HG03575 (cell line): Measurements from ENCODE around the gene SCN2B.

ENCODE experiments used
- ATAC-seq: cut with Tn5 transposase; IDR thresholded peaks from one replicate; pipeline ENCODE4 v1.9.1; 2021; ENCODE audit not compliant: unreplicated experiment, insufficient number of reproducible peaks, low FRiP score; ENCODE audit errors: extremely low read depth

Gene SCN2B

DNA sequence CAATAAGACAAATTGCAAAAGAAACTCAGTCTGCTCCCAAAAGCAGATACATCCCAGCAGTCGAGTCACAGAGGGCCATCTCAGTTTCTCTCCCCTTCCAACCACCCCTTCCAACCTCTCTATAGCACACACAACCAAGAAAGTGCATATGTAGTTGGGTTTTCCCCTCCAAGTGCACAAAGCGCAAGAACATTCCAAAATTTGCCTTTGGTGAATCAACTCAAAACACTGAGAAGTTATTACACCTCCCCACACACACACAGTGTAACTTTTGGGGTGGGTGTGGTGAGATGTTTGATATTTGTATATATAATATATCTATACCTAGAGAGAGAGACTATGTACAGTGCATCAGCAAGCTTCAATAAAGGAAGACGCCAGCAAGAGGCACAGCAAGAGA lies 13.6 kb downstream of the SCN2B start:
- ATAC-seq: no peak

DNA sequence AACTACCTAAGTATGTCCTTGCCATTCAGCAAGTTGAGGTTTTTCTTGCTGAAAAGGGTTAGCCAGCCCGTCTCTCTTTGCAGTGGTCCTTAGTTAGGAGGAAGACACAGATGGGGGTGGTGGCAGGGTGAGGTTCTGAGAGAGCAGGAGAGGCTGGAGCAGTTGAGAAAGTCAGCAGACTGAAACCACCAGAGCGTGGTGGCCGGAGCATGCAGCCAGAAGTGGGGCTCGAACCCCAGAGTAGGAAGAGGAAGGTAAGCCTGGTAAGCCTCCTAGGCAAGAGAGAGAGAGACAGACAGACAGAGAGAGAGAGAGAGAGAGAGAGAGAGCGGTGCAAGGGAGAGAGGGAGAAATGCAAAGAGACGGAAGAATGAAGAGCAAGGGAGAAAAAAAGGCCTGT lies 14.7 kb downstream of the SCN2B start:
- no peak for ATAC-seq

DNA sequence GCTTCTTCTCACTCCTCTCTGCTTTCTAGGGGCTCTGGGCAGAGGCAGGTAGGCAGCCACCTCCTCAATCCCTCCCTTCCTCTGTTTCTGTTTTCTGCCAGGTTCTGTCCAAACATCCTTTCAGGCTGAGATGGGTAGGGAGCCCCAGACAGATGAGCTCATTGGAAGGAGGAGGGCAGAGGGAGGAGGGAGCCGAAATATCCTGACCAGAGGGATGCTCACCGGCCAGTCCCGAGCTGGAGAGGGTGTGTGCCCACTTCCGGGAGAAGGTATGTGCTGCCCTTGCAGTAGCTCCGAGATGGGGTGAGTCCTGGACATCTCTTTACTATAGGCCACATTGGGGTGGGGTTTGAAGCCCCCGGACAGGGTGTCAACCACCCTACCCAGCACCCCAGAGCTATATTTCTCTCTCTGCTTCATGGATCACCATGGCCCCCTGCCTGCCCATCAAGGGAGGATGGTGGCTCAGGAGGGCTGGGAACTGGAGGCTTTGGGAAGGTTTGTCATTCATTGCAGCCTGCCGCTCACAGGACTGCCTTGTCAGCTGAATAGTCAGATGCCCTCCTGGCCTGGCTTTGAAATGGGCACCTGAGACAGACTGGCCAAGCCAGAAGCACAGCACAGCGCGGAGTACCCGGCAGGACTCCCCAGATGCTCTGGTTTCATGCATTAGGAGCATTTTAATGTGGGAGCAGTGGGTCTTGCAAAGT lies 19.1 kb downstream of the SCN2B start:
- ATAC-seq: no peak

DNA sequence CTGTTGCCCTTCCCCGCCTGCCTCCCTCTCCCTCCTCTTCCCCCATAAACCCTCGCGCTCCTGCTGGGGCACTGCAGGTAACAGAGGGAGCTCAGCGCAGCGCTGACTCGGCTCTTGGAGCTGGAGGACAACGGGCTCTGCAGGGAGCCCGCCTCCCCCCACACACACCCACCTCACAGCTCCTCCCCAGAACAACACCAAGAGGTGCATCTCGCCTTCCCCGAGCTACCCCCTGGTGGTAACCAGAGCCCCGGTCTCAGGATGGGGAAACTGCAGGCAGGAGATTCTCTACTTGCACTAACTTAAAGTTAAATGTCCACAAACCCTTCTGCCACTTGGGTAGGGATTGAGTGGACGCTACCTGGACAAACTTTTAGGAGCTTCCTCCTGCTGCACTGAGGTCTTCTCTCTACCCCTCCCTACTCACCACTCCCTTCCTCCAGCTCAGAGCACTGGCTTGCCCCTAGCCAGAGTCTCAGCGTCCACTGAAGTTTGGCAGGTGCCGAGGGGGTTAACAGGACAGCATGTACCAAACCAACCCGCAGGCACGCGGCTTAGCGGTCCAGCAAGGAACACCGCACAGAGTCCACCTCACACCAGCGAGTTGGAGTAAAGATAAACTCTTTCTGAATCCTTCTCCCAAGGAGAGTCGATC lies 19.8 kb downstream of the SCN2B start:
- no peak for ATAC-seq

DNA sequence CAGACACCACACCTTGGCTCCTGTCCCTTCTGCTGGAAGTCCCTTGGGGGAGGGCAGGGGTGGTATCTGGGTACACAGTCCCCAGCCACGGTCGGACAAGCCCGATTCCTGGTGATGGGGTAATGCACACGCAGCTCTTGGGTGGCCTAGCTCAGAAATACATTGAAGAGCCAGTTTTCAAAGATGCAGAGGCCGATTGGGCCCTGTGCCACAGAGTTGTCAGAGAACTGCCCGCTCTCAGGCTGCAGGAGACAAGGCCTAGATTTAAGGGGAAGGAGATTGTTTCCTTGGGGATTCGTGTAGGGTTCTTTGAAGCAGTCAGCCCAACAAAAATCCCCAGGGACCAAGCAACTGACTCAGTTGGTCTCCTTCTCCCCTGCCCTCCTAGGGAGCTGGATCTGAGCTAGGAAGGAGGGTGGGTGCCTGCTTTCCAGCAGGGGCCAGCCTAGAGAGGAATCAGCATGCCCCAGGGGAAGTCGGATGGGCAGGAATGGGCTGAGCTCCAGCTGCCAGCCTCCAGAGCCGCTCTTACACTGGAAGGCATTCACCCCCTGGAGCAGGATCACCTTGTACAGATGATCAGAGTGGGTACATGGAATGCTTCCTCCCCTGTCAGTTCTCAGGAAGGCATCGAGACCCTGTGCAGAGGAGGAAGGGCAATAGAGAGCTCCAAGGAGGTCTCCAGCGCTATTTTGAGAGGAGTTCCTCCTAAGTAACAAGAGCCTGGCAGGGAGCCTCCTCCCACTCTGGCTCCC lies 20.5 kb downstream of the SCN2B start:
- ATAC-seq: no peak

DNA sequence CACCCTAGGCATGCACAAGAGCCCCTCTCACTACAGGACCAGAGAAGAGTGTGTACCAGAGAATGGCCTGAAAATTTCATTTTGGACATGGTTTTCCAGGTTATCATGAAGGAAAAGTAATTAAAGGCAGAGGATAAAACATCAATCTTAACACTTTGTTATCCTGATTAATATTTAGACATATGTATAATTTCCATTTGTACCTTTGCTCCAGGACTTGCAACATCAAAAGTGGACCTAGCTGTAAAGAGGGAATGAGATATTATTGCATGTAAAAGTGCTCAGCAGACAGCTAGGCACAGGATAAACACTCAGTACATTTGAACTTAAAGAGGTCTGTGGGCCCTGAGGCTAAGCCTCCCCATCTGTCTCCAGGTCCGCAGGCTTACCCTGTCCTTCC lies 21.8 kb downstream of the SCN2B start:
- ATAC-seq: no peak

DNA sequence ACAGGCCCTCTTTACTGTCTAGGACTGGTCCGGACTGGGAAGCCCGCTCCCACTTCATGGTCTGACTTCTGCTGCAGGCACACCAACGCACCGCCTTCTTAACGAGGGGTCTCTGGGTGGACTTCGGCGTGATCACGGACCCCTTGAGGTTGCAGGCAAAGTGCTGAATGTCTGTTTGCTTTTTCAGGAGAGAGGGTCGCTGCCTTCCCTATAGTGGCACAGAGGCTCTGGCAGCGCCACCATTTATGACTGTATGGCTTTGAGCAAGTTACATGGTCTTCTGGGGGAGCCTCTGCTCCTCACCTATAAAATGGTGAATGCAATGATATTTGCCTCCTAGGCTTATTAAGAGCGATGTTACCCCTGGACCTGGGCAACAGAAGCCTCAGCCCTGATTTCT lies 22.5 kb downstream of the SCN2B start:
- no peak for ATAC-seq

DNA sequence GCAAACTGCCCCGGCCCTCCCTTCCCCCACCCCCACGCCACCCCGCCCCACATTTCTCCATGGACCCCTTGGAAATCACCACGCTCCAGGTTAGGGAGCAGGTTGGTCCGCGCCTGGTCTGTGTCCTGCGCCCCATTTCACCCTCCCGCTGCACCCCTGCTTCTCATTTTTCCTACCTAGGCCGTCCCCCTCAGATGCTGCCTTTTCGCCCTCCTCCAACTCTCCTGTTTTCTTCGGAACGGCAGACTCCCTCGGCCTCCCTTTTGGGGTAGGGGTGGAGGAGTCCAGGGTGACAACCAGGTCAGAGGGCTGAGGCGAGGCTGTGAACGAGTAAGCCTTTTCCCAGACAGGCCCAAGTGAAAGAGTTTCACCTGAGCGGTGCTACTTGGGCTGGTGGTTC lies 22.9 kb downstream of the SCN2B start:
- ATAC-seq: no peak

DNA sequence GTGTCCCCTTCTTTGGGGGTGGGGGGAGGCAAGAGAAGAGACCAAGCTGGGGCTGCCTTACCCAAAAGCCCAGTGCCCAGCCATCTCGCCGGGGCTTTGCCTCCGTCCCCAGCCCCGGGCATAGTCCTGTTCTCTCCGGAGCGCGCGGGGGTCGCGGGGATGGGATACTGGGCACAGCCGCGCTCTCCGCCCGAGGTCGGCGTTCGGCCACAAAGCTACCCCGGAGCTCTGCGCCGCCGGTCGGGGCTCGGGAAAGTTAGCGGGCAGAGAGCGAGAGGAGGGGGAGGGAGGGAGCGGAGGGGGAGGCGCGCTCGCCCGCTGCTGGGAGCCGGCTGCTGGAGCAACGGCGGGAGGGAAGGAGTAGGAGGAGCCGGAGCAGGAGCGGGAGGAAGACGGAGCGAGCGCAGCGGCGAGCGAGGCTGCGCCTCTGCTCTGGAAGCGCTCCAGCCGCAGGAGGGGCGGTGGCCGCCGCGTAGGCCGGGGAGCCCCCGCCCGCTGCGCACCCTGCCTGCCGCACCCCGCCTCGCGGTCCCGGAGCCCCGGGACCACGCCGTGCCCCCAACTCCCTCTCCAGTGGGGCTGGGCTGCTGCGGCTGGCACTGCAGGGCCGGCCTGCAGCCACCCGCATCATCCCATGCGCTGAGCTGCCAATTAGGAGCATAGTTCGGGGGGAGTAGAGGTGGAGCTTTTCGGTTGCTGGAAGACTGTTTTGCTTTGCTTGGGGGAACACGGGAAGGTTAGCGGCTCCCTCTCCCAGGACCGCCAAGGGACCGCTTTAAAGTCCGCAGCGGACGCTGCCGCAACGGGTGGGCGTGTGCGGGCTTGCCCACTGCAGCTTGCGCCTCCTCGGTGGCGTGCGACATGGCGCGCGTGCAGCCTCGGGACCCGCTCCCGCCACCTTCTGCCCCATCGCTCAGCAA lies 23.6 kb downstream of the SCN2B start, which contains the start of gene SCN4B:
TSS of gene SCN4B (minus strand) at position 272 of the 920 bp plus-strand sequence. CDS start at position 122, 150 bp downstream.
- no peak for ATAC-seq

DNA sequence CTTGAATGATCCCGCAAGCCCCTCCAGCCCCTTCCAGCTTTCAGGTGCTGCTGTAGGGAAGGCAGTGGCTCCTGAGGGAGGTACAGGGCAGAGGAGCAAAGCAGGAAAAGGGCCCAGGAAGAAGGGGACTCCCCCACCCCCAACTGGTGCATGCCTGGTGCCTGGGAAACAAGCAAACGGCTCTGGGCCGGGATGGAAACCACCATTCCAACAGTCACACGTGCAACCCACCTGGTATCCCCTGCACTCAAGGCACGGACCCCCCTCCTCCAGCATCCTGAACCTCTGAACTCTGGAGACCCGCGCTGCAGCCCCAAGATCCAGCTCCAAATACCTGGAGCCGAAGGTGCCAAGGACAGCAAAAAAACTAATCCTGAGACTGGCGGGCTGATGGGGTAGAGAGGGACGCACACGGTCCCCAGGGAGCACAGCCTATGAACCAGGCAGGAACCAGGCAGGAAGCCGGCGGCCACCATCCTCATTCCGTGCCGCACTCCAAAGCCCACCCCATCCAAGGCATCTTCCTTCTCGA lies 24.4 kb downstream of the SCN2B start:
- ATAC-seq: no peak

DNA sequence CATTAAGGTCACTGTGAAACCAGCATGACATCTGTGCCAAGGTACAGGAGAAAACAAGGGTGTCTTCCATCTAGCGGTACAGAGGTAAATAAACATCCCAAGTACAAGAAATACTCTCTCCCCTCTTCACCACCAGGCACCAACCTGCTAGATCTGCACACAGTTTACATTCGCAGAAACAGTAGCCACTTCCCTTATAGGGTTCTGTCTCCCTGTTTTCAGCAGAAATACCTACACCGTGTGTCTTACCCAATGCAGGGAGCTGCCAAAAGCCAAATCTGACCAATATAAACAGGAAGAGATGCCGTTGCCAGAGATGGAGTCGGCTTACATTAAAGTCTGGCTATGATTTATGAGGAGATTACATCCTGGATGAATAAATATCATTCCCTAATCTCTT lies 25.0 kb downstream of the SCN2B start:
- ATAC-seq: no peak

DNA sequence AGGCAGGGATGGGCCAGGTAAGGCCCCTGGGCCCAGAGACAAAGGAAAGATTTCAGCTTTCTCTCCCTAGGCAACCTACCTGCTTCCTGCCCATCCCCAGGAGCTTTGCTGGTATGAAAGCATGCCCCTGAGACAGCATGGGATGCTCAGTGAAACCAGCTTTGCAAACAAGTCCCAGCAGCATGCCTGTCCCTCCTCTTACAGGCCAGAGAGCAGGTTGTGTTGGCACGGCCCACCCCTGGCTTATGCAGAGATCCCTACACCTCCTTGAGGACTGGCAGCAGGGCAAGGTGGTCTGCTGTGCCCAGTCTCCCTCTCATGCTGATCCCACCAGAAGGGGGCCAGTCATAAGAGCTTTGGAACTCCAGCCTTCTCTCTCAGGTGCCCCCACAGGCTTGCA lies 26.9 kb downstream of the SCN2B start:
- no peak for ATAC-seq

DNA sequence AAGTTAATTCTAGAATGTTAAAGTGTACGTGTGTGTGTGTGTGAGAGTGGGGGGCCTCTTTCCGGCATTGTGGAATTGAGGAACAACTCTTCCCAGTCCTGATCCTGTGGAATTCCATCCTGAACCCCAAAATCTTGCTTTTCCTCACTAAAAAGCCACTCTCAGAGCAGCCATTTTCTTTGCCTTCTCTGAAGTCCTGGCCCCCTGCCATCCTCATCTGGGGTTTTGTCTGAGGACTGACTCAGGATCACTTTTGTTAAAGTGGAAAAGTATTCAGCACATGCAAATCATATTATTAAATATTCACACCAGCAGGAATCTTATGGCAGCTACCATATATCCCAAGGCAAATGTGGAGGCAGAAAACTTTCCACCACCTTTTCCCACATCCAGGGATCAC lies 27.6 kb downstream of the SCN2B start:
- ATAC-seq: no peak

DNA sequence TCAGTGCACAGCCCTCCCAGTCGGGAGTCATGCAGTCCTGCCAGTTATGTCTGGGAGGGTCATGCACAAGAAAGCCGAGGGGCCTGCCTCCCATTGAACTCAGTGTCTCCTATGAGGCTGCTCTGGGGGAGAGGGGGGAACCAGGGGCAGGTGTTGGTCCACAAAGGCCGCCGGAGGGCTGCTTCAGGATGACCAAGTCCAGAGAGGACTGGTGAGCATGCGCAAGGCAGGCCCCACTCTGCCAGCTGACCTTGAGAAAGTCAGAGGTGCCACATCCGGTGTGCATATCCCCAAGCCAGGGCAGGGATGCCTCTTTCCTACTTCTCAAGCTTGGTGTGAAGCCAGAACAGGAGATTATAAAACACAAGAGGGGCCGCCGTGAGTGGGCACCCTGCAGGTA lies 28.2 kb downstream of the SCN2B start:
- ATAC-seq: no peak

DNA sequence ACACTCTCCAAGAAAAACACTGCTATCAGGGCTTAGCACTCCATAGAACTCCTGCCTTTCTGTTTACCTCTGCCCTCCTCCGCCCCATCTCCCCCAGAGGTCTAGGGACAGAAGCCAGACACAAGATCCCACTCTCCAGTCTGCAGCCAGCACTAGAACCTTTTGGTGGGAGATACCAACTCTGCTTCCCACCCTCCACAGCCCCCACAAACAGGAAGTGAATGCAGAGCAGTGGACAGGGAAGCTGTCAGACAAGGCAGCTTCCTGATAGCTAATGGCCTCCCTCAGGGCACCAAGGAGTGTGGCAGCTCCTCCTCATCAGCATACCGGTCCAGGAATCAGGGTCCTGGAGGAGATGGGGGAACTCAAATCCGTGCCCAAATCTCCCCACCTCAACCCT lies 28.9 kb downstream of the SCN2B start:
- no peak for ATAC-seq

DNA sequence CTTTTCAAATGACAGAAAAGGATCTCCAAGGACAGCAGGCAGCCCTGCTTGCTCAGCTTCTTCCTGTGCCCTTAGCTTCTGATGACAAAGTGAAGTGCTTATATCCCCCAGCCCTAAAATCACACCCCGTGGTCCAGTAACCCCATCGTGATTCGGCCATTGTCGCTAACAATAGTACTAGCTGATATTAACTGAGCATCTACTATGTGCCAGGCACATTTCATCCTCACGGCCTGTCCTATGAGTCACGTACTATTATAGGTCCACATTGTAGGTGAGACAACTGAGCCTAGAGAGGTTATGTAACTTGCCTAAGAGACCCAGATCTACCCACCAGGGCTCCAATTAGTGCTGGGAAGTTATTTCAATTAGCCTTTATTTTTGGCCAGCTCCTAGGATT lies 29.9 kb downstream of the SCN2B start:
- no peak for ATAC-seq

DNA sequence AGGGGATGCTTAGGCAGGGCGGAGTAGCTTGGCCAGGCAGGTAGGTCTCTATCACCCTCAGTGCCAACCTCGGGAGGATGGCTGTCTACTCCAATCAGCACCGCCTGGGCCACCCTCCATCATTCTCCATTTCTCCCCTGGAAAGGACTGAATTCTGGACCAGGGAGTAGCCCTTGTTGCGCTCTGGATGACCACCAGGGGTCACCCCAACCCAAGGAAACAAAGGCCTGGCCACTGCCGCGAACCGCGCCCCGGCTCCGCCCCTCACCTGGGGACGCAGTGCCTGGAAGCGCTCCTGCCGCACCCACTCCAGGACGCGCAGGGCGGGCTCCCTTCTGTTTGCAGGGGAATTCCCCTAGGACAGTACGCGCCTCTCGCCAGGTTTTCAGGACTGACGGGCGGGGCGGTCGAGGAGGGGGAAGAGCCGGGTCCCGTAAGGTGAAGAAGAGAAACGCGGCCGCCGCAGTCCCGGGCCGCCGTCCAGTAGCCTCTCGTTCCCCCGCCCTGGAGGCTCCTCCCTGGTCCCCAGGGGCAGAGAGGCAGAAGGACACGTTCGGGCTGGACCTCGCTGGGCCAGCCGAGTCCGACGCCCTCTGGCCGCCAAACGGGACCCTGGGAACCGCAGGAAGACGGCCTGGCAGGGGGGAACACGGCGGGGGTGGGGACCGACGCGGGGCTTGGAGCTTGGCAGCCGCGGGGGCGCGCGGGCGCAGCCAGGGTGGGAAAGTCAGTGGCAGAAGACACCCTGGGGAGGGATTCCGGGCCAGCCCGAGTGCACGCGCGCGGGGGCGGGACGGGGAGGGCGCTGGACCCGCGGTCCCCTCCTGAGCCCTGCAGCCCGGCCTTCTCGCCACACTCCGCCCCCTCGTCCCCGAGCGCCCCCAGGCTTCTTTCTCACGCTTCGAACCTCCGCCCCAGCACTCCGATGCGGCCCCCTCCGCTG lies 30.9 kb downstream of the SCN2B start:
- no peak for ATAC-seq
